Gastroesophageal sphincter (tissue), 3 donors: ENCODE data around the gene ADARB1.

Experiments
- EP300 ChIP-seq: sonication (generic); formaldehyde crosslinking; IDR thresholded peaks from one replicate; pipeline ENCODE4 v1.6.1; 2017; ENCODE audit warnings: antibody characterized with exemption, mild to moderate bottlenecking
- POLR2A ChIP-seq, 2 donors: fragments of 450-650 bp; IDR thresholded peaks; one replicate each; pipeline ENCODE4 v1.6.1; 2017; ENCODE audit warnings: antibody characterized with exemption in 2 of 2, mild to moderate bottlenecking in 2 of 2, moderate library complexity in 1 of 2
- TF ChIP-seq, protein P1 (sequence below), 4 experiments: fragments of 200-600 bp in 2 of 4; fragments of 450-650 bp in 2 of 4; sonication (generic) in 1 of 4; IDR thresholded peaks; one replicate each; pipeline ENCODE4 v1.5.1; 2017 to 2019; ENCODE audit warnings: antibody characterized with exemption in 4 of 4, mild to moderate bottlenecking in 2 of 4, moderate library complexity in 2 of 4

DNA sequence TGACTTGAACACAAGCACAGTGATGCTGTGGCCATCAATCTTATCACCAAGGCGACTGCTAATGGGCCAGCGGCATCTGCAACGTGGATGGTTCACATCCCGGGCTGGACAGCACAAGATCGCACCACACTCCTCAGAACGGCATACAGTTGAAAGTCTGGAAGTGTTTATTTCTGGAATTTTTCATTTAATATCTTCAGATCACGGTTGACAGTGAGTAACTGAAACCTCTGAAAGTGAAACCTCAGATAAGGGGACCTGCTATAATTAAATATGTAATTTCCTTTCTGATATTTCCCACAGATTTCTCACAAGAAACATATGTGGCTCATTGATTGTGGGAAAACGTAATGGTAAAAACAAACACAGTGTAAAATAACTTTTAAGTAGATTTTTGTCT is 129.6 kb downstream of the ADARB1 start:
- TF ChIP-seq, protein P1, sequence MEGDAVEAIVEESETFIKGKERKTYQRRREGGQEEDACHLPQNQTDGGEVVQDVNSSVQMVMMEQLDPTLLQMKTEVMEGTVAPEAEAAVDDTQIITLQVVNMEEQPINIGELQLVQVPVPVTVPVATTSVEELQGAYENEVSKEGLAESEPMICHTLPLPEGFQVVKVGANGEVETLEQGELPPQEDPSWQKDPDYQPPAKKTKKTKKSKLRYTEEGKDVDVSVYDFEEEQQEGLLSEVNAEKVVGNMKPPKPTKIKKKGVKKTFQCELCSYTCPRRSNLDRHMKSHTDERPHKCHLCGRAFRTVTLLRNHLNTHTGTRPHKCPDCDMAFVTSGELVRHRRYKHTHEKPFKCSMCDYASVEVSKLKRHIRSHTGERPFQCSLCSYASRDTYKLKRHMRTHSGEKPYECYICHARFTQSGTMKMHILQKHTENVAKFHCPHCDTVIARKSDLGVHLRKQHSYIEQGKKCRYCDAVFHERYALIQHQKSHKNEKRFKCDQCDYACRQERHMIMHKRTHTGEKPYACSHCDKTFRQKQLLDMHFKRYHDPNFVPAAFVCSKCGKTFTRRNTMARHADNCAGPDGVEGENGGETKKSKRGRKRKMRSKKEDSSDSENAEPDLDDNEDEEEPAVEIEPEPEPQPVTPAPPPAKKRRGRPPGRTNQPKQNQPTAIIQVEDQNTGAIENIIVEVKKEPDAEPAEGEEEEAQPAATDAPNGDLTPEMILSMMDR (IDR thresholded peaks at IDR 0.05) = no peak
- TF ChIP-seq EP300 = no peak
- no peak for TF ChIP-seq POLR2A (IDR thresholded peaks at IDR 0.05)
